Left ventricle myocardium inferior (tissue), 1 donor: ENCODE results near the gene PERCC1. TPM values are rescaled to one million over a fixed set of nuclear protein-coding genes. Genes with fewer than 3 reads are reported as not detected.

Experiments
- DNase-seq: peaks from one replicate; pipeline ENCODE4 v3.0.0-alpha.2; 2020
- H3K27ac ChIP-seq: fragments of 200-600 bp; replicated peaks from 2 replicates; pipeline ENCODE4 v1.8.0; 2021
- H3K27me3 ChIP-seq: fragments of 200-600 bp; 2 replicates; pipeline ENCODE4 v1.8.0; 2021; ENCODE audit warnings: low read depth
- H3K36me3 ChIP-seq: fragments of 200-600 bp; 2 replicates; pipeline ENCODE4 v1.8.0; 2021
- H3K4me1 ChIP-seq: fragments of 200-600 bp; 2 replicates; pipeline ENCODE4 v1.8.0; 2021
- H3K4me3 ChIP-seq: fragments of 200-600 bp; 2 replicates; pipeline ENCODE4 v1.8.0; 2021; ENCODE audit warnings: mild to moderate bottlenecking, moderate library complexity
- H3K9me3 ChIP-seq: fragments of 200-600 bp; replicated peaks from 2 replicates; pipeline ENCODE4 v1.8.0; 2021
- CTCF ChIP-seq: fragments of 200-600 bp; IDR thresholded peaks from 2 replicates; pipeline ENCODE4 v1.8.0; 2021; ENCODE audit warnings: antibody characterized with exemption, mild to moderate bottlenecking, borderline replicate concordance
- intact Hi-C: fragments of 100-400 bp; cut with micrococcal nuclease; formaldehyde crosslinking; loops from one replicate; pipeline ENCODE4 v1.11.0; 2022
- total RNA-seq: library from RNA; stranded (reverse); fragmentation: NEBNext Ultra II Directional; extraction: Animal tissue kit (Norgen Biotek cat#: 25700); gene quantifications from one replicate; pipeline ENCODE4 v1.2.1, GENCODE V29; 2021
- donor health status: DM: no; HTN: yes; CAD: no; lungs with severe emphysema.

The PERCC1 gene
- total RNA-seq, 1 donor from 2014 or later, result not detected

DNA sequence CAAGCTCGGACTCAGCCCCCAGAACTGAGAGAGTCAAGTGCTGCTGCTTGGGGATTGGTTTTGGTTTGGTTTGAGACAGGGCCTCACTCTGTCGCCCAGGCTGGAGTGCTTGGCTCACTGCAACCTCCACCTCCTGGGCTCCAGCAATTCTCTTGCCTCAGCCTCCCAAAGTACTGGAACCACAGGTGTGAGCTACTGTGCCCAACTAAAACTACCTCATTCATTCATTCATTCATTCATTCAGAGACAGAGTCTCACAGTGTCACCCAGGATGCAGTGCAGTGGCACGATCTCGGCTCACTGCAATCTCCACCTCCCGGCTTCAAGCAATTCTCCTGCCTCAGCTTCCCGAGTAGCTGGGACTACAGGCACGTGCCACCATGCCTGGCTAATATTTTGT is 41.1 kb upstream of the PERCC1 start:
- Histone ChIP-seq H3K9me3 (no peaks in the 10 kb centered on the region), H3K36me3 (peaks cover 78% of the 10 kb centered on the region), H3K27me3 (no peaks in the 10 kb centered on the region), H3K4me1 (no peaks in the 10 kb centered on the region), H3K27ac (no peak overlapping the region), H3K4me3 (no peak overlapping the region)
- intact Hi-C loops, result no loop called here
- no peak for TF ChIP-seq CTCF
- DNase-seq, result no peak

GRCh38 chr16:1390239-1390779 is 40.6 kb upstream of the PERCC1 start:
- Histone ChIP-seq H3K4me3 (no peak overlapping the region), H3K27ac (no peak overlapping the region), H3K27me3 (no peaks in the 10 kb centered on the region), H3K4me1 (no peaks in the 10 kb centered on the region), H3K9me3 (no peaks in the 10 kb centered on the region), H3K36me3 (peaks cover 75% of the 10 kb centered on the region)
- intact Hi-C loops, result no loop called here
- no peak for DNase-seq
- no peak for TF ChIP-seq CTCF

- no peak for DNase-seq
- no peak for TF ChIP-seq CTCF
- no peaks in the 10 kb centered on the region for H3K9me3 ChIP-seq
- no peaks in the 10 kb centered on the region for H3K4me1 ChIP-seq
- peaks cover 85% of the 10 kb centered on the region for H3K36me3 ChIP-seq
- no peak overlapping the region for H3K27ac ChIP-seq
- H3K27me3 ChIP-seq, result no peaks in the 10 kb centered on the region
- intact Hi-C loops, result no loop called here
- H3K4me3 ChIP-seq, result no peak overlapping the region
Observed at GRCh38 chr16:1392826-1393225, 38.1 kb upstream of the PERCC1 start.

DNA sequence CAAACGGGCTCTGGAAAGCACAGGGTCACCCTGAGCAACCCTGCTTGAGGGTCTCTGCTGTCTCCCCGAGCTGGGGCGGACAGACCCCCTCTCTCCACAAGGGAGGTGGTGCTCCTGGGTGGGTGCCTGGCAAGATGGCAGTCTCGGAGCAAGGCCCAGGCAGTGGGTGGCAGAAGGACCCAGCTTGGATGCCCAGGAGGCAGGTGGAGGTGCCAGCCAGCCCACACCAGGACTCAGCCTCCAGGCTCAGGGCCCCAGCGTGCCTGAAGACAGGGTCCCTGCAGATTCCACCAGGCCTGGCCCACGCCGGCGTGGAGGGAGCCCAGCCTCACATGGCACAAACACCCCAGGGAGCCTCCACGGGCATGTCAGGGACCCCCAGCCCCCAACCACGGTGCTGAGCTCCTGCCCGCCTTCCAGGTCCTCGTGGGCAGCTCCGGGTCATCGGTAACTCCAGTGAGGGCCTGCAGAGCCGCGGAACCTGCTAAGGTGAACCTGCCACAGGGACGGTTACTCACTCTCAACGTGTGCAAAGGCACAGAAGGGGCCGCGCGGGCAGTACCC is 37.2 kb upstream of the PERCC1 start:
- intact Hi-C loops, result no loop called here
- H3K4me1 ChIP-seq, result no peaks in the 10 kb centered on the region
- no peaks in the 10 kb centered on the region for H3K27me3 ChIP-seq
- H3K36me3 ChIP-seq, result peaks cover 85% of the 10 kb centered on the region
- no peaks in the 10 kb centered on the region for H3K9me3 ChIP-seq
- DNase-seq, result no peak
- H3K27ac ChIP-seq, result no peak overlapping the region
- no peak for TF ChIP-seq CTCF
- no peak overlapping the region for H3K4me3 ChIP-seq

DNA sequence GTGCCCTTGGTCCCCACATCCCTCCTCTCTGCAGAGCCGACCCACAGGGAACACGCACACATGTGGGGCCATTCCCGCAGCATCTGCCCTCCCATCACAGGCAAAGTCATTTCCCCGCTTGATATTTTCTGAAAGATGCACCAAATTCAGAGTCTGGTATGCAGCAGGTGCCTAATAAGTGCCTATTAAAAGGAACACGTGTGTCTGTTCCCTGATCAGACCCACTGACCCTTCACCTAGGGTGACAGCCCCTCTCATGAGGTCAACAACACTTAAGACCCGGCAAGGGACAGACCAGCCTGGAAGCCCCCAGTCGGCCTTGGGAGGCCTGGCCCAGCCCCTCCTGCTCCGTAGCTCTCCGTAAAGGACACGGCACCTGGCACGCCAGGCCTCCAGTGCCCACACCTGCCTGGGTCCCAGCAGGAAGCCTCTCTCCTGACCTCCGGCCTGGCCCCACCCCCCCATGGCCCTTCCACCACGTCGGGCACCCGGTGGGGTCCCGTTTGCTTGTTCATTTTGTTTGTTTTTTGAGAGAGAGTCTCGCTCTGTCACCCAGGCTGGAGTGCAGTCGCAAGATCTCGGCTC is 36.4 kb upstream of the PERCC1 start:
- no peak for DNase-seq
- Histone ChIP-seq H3K4me1 (no peaks in the 10 kb centered on the region), H3K27me3 (no peaks in the 10 kb centered on the region), H3K4me3 (no peak overlapping the region), H3K36me3 (peaks cover 85% of the 10 kb centered on the region), H3K9me3 (no peaks in the 10 kb centered on the region), H3K27ac (no peak overlapping the region)
- no peak for TF ChIP-seq CTCF
- intact Hi-C loops, result no loop called here
